GM20000 (cell line): ENCODE measurements around the gene SRSF3.

Experiments used
- DNase-seq: peaks from one replicate; pipeline ENCODE4 v3.0.0; 2012; ENCODE audit warnings: low spot score
- CTCF ChIP-seq: IDR thresholded peaks from 2 replicates; pipeline ENCODE4 v1.5.1; 2012; ENCODE audit warnings: mild to moderate bottlenecking, control low read depth; ENCODE audit errors: extremely low read depth, missing control alignments

SRSF3 gene

GRCh38 chr6:36623547-36624459 lies 29.6 kb downstream of the SRSF3 start:
- DNase-seq: peak; percentile 81
- TF ChIP-seq CTCF: peak; percentile 91

GRCh38 chr6:36624461-36625157 lies 30.4 kb downstream of the SRSF3 start:
- DNase-seq: no peak
- no peak for TF ChIP-seq CTCF

- DNase-seq: no peak
- TF ChIP-seq CTCF: no peak
Measured at GRCh38 chr6:36625158-36625919, 31.2 kb downstream of the SRSF3 start.

DNA sequence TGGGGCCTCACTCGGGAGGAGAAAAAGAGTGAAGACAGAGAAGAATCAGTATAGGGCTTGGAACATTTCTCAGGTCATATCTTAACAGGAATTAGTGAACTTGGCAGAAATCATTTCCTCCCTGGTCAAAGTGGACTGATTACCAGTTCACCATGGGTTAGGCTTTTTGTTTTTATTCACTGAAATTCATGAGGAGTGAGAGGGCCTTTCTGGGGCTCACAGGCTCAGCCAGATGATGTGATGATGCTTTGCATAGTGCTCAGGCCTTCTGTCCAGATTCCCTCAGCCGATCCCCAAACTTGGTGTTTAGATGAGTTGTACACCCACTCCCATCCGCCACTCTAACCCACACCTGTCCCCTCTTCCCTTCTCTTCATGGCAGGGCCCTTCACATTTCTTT lies 32.5 kb downstream of the SRSF3 start:
- DNase-seq: no peak
- no peak for TF ChIP-seq CTCF

DNA sequence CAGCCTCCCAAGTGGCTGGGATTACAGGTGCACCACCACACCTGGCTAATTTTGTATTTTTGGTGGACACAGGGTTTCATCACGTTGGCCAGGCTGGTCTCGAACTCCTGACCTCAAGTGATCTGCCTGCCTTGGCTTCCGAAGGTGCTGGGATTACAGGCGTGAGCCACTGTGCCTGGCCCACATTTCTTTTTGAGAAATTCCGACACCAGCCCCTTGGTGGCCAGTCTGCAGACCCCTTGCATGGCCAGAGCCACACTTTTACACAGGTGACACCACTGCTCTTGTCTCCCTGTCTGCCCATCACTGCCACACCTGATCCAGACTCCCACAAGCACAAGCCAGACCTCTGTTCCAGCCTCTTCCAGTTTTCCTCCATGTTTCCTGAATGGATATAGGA lies 33.0 kb downstream of the SRSF3 start:
- DNase-seq: no peak
- TF ChIP-seq CTCF: no peak

GRCh38 chr6:36627801-36628246 lies 33.7 kb downstream of the SRSF3 start:
- no peak for DNase-seq
- no peak for TF ChIP-seq CTCF
